ENCODE measurements around the gene RAB3D.
"Not testable (repeated sequence)": the region's sequence is repeated elsewhere in the genome, so short reads cannot be mapped to it uniquely, and the experiment has no call there.

The RAB3D gene

GRCh38 chr19:11345122-11345803 is 5.8 kb upstream of the RAB3D start:
- TF ChIP-seq JUND (IDR thresholded peaks at IDR 0.05; ENCODE audit: low read depth): no peak
- DNase-seq (ENCODE audit: low read depth in 1 of 2, low spot score in 1 of 2): peak in 1 of 2 experiments; percentile 80
- in situ Hi-C loops (cut with HindIII; ENCODE audit: low pct_unique_long_range_greater_than_20kb, low sequenced_read_pairs): no loop called here

DNA sequence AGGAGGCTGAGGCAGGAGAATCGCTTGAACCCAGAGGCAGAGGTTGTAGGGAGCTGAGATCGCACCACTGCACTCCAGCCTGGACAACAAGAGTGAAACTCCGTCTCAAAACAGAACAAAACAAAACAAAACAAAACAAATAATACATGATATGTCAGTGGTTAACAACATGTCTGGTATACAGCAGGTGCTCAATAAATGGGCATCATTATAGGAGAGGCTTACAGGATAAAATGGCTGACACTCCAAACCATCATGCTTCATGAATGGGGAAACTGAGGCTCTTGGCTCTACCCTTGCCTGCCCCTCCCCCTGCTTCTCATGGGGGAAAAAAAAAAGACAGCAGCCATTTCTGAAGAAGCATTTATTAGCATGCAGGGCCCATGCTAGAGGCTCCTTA is 3.0 kb upstream of the RAB3D start:
- TF ChIP-seq JUND (IDR thresholded peaks at IDR 0.05; ENCODE audit: low read depth): no peak
- in situ Hi-C loops (cut with HindIII; ENCODE audit: low pct_unique_long_range_greater_than_20kb, low sequenced_read_pairs): no loop called here
- DNase-seq (ENCODE audit: low read depth in 1 of 2, low spot score in 1 of 2): no peak

GRCh38 chr19:11340099-11340467 is 626 bp upstream of the RAB3D start:
- in situ Hi-C loops (cut with HindIII; ENCODE audit: low pct_unique_long_range_greater_than_20kb, low sequenced_read_pairs): not testable (repeated sequence)

GRCh38 chr19:11338569-11339253 is 746 bp downstream of the RAB3D start:
- TF ChIP-seq JUND (IDR thresholded peaks at IDR 0.05; ENCODE audit: low read depth): no peak
- in situ Hi-C loops (cut with HindIII; ENCODE audit: low pct_unique_long_range_greater_than_20kb, low sequenced_read_pairs): no loop called here
- peak in 1 of 2 experiments; percentile 60 for DNase-seq (ENCODE audit: low read depth in 1 of 2, low spot score in 1 of 2)

More at GRCh38 chr19:11340099-11340467, 626 bp upstream of the RAB3D start:
- not testable (repeated sequence) for DNase-seq (ENCODE audit: low read depth in 1 of 2, low spot score in 1 of 2)

GRCh38 chr19:11338121-11338520 is 1.3 kb downstream of the RAB3D start:
- in situ Hi-C loops (cut with HindIII; ENCODE audit: low pct_unique_long_range_greater_than_20kb, low sequenced_read_pairs): no loop called here
- no peak for DNase-seq (ENCODE audit: low read depth in 1 of 2, low spot score in 1 of 2)
- no peak for TF ChIP-seq JUND (IDR thresholded peaks at IDR 0.05; ENCODE audit: low read depth)

GRCh38 chr19:11337080-11337479 is 2.4 kb downstream of the RAB3D start:
- DNase-seq (ENCODE audit: low read depth in 1 of 2, low spot score in 1 of 2): no peak
- in situ Hi-C loops (cut with HindIII; ENCODE audit: low pct_unique_long_range_greater_than_20kb, low sequenced_read_pairs): no loop called here
- TF ChIP-seq JUND (IDR thresholded peaks at IDR 0.05; ENCODE audit: low read depth): no peak

- in situ Hi-C loops (cut with HindIII; ENCODE audit: low pct_unique_long_range_greater_than_20kb, low sequenced_read_pairs): no loop called here
- no peak for DNase-seq (ENCODE audit: low read depth in 1 of 2, low spot score in 1 of 2)
- no peak for TF ChIP-seq JUND (IDR thresholded peaks at IDR 0.05; ENCODE audit: low read depth)
These were observed 3.9 kb downstream of the RAB3D start for GRCh38 chr19:11335449-11336146.

DNA sequence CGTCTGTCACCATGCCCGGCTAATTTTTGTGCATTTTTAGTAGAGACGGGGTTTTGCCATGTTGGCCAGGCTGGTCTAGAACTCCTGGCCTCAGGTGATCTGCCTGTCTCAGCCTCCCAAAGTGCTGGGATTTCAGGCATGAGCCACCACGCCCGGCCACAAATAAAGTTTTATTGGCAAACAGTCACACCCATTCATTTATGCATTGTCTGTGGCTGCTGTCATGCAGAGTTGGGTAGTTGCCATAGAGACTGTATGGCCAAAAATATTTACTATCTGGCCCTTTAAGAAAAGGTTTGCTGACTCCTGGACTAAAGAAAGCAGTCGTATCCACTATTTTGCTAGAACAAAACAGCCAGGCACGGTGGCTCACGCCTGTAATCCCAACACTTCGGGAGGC is 5.6 kb downstream of the RAB3D start:
- DNase-seq (ENCODE audit: low read depth in 1 of 2, low spot score in 1 of 2); in situ Hi-C loops (cut with HindIII; ENCODE audit: low pct_unique_long_range_greater_than_20kb, low sequenced_read_pairs): not testable (repeated sequence)

- no peak for DNase-seq (ENCODE audit: low read depth in 1 of 2, low spot score in 1 of 2)
- no peak for TF ChIP-seq JUND (IDR thresholded peaks at IDR 0.05; ENCODE audit: low read depth)
- in situ Hi-C loops (cut with HindIII; ENCODE audit: low pct_unique_long_range_greater_than_20kb, low sequenced_read_pairs): no loop called here
These were observed 6.6 kb downstream of the RAB3D start for GRCh38 chr19:11332822-11333221.

DNA sequence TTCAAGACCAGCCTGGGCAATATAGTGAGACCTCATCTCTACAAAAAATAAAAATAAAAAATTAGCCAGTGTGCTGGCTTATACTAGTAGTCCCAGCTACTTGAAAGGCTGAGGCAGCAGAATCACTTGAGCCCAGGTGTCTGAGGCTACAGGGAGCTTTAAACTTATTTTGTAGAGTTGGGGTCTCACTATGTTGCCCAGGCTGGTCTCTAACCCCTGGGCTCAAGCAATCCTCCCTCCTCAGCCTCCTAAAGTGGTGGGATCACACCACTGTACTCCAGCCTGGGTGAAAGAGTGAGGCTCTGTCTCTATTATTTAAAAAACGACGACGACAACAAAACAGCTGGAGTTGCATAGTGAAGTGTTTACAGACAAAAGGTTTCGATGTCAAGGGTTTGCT is 8.0 kb downstream of the RAB3D start:
- TF ChIP-seq JUND (IDR thresholded peaks at IDR 0.05; ENCODE audit: low read depth): no peak
- no peak for DNase-seq (ENCODE audit: low read depth in 1 of 2, low spot score in 1 of 2)
- in situ Hi-C loops (cut with HindIII; ENCODE audit: low pct_unique_long_range_greater_than_20kb, low sequenced_read_pairs): no loop called here

GRCh38 chr19:11330127-11330526 is 9.3 kb downstream of the RAB3D start:
- in situ Hi-C loops (cut with HindIII; ENCODE audit: low pct_unique_long_range_greater_than_20kb, low sequenced_read_pairs): no loop called here
- TF ChIP-seq JUND (IDR thresholded peaks at IDR 0.05; ENCODE audit: low read depth): no peak

DNA sequence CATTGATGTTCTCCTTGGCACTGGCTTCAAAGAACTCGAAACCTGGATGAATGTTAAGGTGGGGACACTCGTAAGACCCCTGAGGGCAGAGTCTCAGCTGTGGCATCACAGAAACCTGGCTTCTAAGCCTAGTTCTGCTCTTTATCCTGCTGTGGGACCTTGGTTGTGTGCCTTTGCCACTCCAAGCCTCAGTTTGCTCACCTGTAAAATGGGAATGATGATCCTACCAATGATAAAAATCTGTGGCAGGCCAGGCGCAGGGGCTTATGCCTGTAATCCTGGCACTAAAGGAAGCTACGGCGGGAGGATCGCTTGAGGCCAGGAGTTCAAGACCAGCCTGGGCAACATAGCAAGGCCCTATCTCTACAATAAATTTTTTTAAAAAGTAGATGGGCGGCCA is 13.9 kb downstream of the RAB3D start:
- in situ Hi-C loops (cut with HindIII; ENCODE audit: low pct_unique_long_range_greater_than_20kb, low sequenced_read_pairs): no loop called here
- DNase-seq (ENCODE audit: low read depth in 1 of 2, low spot score in 1 of 2): no peak
- TF ChIP-seq JUND (IDR thresholded peaks at IDR 0.05; ENCODE audit: low read depth): no peak

More at GRCh38 chr19:11330127-11330526, 9.3 kb downstream of the RAB3D start:
- no peak for DNase-seq (ENCODE audit: low read depth in 1 of 2, low spot score in 1 of 2)

DNA sequence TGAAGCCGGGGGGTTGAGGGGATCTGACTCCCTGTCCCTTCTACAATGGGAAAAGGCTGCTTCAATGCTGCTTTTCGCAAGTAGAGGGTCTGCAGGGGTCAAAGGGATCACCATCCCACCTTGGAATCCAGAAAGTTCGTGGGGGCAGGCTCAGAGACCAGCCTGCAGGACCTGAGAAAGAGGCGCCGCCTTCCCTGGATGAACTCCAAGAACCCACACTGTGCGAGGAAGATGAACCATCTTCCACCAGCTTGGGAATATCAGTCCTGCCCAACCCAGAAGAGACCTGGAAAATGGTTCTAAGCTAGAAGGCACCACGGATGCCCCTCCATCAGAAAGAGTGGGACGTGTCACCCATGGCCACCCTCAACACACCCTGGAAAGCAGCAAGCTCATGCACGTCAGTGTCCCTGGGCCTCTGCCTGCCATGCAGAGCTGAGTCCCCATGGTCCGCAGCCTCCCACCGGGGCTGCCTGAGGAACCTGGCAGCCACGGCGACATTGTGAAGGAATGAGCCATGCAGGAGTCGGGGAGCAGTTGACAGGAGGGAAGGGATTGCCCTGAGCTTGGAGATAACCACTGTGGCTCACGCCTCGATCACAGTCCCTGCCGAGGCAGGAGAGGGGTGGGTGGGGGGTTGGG is 14.6 kb downstream of the RAB3D start:
- DNase-seq (ENCODE audit: low read depth in 1 of 2, low spot score in 1 of 2): no peak
- in situ Hi-C loops (cut with HindIII; ENCODE audit: low pct_unique_long_range_greater_than_20kb, low sequenced_read_pairs): no loop called here
- no peak for TF ChIP-seq JUND (IDR thresholded peaks at IDR 0.05; ENCODE audit: low read depth)
